HCT116 (cell line): ENCODE results near the gene ZNF804B.

Source experiments
- ELF1 ChIP-seq: IDR thresholded peaks from 2 replicates; pipeline ENCODE4 v1.6.1; 2012; ENCODE audit warnings: low read depth, borderline replicate concordance
- POLR2A ChIP-seq: IDR thresholded peaks from 2 replicates; pipeline ENCODE4 v1.7.0; 2011; ENCODE audit warnings: borderline replicate concordance; ENCODE audit not compliant: insufficient read depth, insufficient read length; ENCODE audit errors: extremely low read depth
- POLR2AphosphoS5 ChIP-seq: IDR thresholded peaks from 2 replicates; pipeline ENCODE4 v1.6.1; 2011; ENCODE audit warnings: mild to moderate bottlenecking, low read depth, low read length, moderate library complexity
- RAD21 ChIP-seq: IDR thresholded peaks from 2 replicates; pipeline ENCODE4 v1.6.1; 2012; ENCODE audit warnings: low read depth, mild to moderate bottlenecking
- SIN3A ChIP-seq: IDR thresholded peaks from 2 replicates; pipeline ENCODE4 v1.6.1; 2012; ENCODE audit warnings: low read depth
- TF ChIP-seq, protein P1 (sequence below), 3 experiments: fragments of 200-600 bp in 1 of 3; sonication (generic) in 1 of 3; IDR thresholded peaks in 2 of 3; conservative IDR thresholded peaks in 1 of 3; 2 replicates each; pipeline ENCODE4 v1.5.1; 2012 to 2017; ENCODE audit warnings: low read depth in 2 of 3, low read length in 2 of 3, antibody characterized with exemption in 1 of 3, borderline replicate concordance in 1 of 3, control low read depth in 1 of 3, mild to moderate bottlenecking in 1 of 3, mixed read lengths in 1 of 3, mixed run types in 1 of 3, moderate library complexity in 1 of 3; ENCODE audit not compliant: insufficient read depth in 1 of 3
- TF ChIP-seq, protein P2 (sequence below): IDR thresholded peaks from 2 replicates; pipeline ENCODE4 v1.6.1; 2012; ENCODE audit warnings: low read depth
- TF ChIP-seq, protein P3 (sequence below): IDR thresholded peaks from 2 replicates; pipeline ENCODE4 v1.6.1; 2012

DNA sequence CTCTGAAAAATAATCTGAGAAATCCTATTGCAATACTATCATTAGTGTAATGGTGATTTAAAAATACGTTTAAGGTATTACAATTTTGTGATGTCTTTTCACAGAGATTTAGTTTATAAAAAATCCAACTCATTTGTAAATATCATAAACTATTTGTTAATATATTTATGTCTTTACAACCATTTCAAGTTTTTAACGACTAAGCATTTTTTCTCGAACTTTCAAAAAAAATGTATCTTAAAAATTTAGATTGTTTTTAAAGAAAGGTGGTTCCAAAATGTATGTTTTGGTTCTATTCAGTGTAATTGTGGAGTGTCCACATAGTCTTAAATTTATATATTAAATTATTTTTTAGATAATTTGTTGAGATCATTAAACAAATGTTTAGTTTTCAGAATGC, 170.2 kb downstream of the ZNF804B start:
- TF ChIP-seq, protein P1, sequence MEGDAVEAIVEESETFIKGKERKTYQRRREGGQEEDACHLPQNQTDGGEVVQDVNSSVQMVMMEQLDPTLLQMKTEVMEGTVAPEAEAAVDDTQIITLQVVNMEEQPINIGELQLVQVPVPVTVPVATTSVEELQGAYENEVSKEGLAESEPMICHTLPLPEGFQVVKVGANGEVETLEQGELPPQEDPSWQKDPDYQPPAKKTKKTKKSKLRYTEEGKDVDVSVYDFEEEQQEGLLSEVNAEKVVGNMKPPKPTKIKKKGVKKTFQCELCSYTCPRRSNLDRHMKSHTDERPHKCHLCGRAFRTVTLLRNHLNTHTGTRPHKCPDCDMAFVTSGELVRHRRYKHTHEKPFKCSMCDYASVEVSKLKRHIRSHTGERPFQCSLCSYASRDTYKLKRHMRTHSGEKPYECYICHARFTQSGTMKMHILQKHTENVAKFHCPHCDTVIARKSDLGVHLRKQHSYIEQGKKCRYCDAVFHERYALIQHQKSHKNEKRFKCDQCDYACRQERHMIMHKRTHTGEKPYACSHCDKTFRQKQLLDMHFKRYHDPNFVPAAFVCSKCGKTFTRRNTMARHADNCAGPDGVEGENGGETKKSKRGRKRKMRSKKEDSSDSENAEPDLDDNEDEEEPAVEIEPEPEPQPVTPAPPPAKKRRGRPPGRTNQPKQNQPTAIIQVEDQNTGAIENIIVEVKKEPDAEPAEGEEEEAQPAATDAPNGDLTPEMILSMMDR (IDR thresholded peaks at IDR 0.05 in 2 of 3, conservative IDR thresholded peaks at IDR 0.05 in 1 of 3; ENCODE audit: borderline replicate concordance in 1 of 3, insufficient read depth in 1 of 3, low read depth in 2 of 3, low read length in 2 of 3), result no peak
- no peak for TF ChIP-seq POLR2A
- TF ChIP-seq POLR2AphosphoS5, result no peak
- TF ChIP-seq, protein P2, sequence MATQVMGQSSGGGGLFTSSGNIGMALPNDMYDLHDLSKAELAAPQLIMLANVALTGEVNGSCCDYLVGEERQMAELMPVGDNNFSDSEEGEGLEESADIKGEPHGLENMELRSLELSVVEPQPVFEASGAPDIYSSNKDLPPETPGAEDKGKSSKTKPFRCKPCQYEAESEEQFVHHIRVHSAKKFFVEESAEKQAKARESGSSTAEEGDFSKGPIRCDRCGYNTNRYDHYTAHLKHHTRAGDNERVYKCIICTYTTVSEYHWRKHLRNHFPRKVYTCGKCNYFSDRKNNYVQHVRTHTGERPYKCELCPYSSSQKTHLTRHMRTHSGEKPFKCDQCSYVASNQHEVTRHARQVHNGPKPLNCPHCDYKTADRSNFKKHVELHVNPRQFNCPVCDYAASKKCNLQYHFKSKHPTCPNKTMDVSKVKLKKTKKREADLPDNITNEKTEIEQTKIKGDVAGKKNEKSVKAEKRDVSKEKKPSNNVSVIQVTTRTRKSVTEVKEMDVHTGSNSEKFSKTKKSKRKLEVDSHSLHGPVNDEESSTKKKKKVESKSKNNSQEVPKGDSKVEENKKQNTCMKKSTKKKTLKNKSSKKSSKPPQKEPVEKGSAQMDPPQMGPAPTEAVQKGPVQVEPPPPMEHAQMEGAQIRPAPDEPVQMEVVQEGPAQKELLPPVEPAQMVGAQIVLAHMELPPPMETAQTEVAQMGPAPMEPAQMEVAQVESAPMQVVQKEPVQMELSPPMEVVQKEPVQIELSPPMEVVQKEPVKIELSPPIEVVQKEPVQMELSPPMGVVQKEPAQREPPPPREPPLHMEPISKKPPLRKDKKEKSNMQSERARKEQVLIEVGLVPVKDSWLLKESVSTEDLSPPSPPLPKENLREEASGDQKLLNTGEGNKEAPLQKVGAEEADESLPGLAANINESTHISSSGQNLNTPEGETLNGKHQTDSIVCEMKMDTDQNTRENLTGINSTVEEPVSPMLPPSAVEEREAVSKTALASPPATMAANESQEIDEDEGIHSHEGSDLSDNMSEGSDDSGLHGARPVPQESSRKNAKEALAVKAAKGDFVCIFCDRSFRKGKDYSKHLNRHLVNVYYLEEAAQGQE, result no peak
- TF ChIP-seq RAD21, result no peak
- no peak for TF ChIP-seq SIN3A
- TF ChIP-seq, protein P3, sequence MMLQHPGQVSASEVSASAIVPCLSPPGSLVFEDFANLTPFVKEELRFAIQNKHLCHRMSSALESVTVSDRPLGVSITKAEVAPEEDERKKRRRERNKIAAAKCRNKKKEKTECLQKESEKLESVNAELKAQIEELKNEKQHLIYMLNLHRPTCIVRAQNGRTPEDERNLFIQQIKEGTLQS, result no peak
- TF ChIP-seq ELF1, result no peak
